Eye (tissue), 1 donor: Measurements from ENCODE around the gene TGFBR3.

Experiments used
- DNase-seq: peaks from one replicate; pipeline ENCODE4 v3.0.0-alpha.2; 2015

The TGFBR3 gene

GRCh38 chr1:91730801-91731732, 154.9 kb downstream of the TGFBR3 start:
- DNase-seq = no peak

- no peak for DNase-seq
Measured at GRCh38 chr1:91729621-91730358, 156.2 kb downstream of the TGFBR3 start.

- DNase-seq = peak; percentile 51
Measured at GRCh38 chr1:91727763-91728162, 158.2 kb downstream of the TGFBR3 start.

GRCh38 chr1:91725989-91726721, 159.8 kb downstream of the TGFBR3 start:
- DNase-seq = no peak

GRCh38 chr1:91725618-91725988, 160.3 kb downstream of the TGFBR3 start:
- no peak for DNase-seq

GRCh38 chr1:91724644-91725043, 161.3 kb downstream of the TGFBR3 start:
- DNase-seq = no peak

GRCh38 chr1:91724231-91724630, 161.7 kb downstream of the TGFBR3 start:
- DNase-seq = no peak

- no peak for DNase-seq
Measured at GRCh38 chr1:91720044-91720443, 165.9 kb downstream of the TGFBR3 start.

- no peak for DNase-seq
Measured at GRCh38 chr1:91718877-91719276, 167.1 kb downstream of the TGFBR3 start.

GRCh38 chr1:91718368-91718767, 167.6 kb downstream of the TGFBR3 start:
- no peak for DNase-seq

- DNase-seq = no peak
Measured at GRCh38 chr1:91717839-91718238, 168.1 kb downstream of the TGFBR3 start.

- DNase-seq = no peak
Measured at GRCh38 chr1:91716339-91716738, 169.6 kb downstream of the TGFBR3 start.

GRCh38 chr1:91715416-91716000, 170.4 kb downstream of the TGFBR3 start:
- DNase-seq = no peak

- no peak for DNase-seq
Measured at GRCh38 chr1:91714867-91715381, 171.0 kb downstream of the TGFBR3 start.

- no peak for DNase-seq
Measured at GRCh38 chr1:91712981-91713841, 172.7 kb downstream of the TGFBR3 start.

GRCh38 chr1:91712393-91712792, 173.6 kb downstream of the TGFBR3 start:
- DNase-seq = no peak

GRCh38 chr1:91711504-91712247, 174.3 kb downstream of the TGFBR3 start:
- no peak for DNase-seq

GRCh38 chr1:91710261-91710660, 175.7 kb downstream of the TGFBR3 start:
- DNase-seq = no peak

GRCh38 chr1:91708691-91709090, 177.3 kb downstream of the TGFBR3 start:
- no peak for DNase-seq

GRCh38 chr1:91707890-91708218, 178.1 kb downstream of the TGFBR3 start:
- DNase-seq = no peak
